PC-3 (cell line): ENCODE data around the gene TRIP11. TPM values are rescaled to one million over a fixed set of nuclear protein-coding genes. Genes with fewer than 3 reads are reported as not detected.

Experiments
- ATAC-seq: fragments of 200-7000 bp; cut with Tn5 transposase; 2 replicates; pipeline ENCODE4 v1.9.1; 2020; ENCODE audit warnings: mild to moderate bottlenecking, moderate library complexity
- BruUV-seq: library from RNA; stranded (reverse); fragments of 400-500 nt; replicated peaks from 2 replicates; lab custom pipeline; 2021; lab: Mats Ljungman, UMichigan
- CTCF ChIA-PET: fragments of 300-600 bp; sonication (Branson Sonifier 250); formaldehyde crosslinking; loops from one replicate; lab custom pipeline; 2022; ENCODE audit warnings: antibody characterized with exemption; lab: Charles Lee
- POLR2A ChIA-PET: fragments of 300-600 bp; sonication (Branson Sonifier 250); formaldehyde crosslinking; loops from one replicate; lab custom pipeline; 2022; ENCODE audit warnings: antibody characterized with exemption; ENCODE audit not compliant: unreplicated experiment; lab: Charles Lee
- DNase-seq: peaks from one replicate; pipeline ENCODE4 v3.0.0-alpha.2; 2015
- H2AFZ ChIP-seq: fragments of 300-600 bp; sonication (generic); 2 replicates; pipeline ENCODE4 v1.6.0; 2016; ENCODE audit warnings: antibody characterized with exemption, low read length
- H3F3A ChIP-seq: fragments of 300-600 bp; sonication (generic); one replicate; pipeline ENCODE4 v1.6.0; 2017; ENCODE audit warnings: antibody characterized with exemption, low read length, control low read depth, mild to moderate bottlenecking; ENCODE audit not compliant: unreplicated experiment
- H3K27ac ChIP-seq: fragments of 300-600 bp; sonication (generic); 2 replicates; pipeline ENCODE4 v1.5.1; 2016; ENCODE audit warnings: mild to moderate bottlenecking, low read length
- H3K27me3 ChIP-seq: fragments of 300-600 bp; sonication (generic); 2 replicates; pipeline ENCODE4 v1.6.1; 2016; ENCODE audit warnings: low read length, mixed read lengths
- H3K36me3 ChIP-seq: fragments of 300-600 bp; sonication (generic); 2 replicates; pipeline ENCODE4 v1.6.1; 2016; ENCODE audit warnings: low read depth, mixed run types, low read length, mixed read lengths
- H3K4me1 ChIP-seq: fragments of 300-600 bp; sonication (generic); 2 replicates; pipeline ENCODE4 v1.5.1; 2016; ENCODE audit warnings: low read length; ENCODE audit not compliant: insufficient read depth
- H3K4me2 ChIP-seq: fragments of 300-600 bp; sonication (generic); 2 replicates; pipeline ENCODE4 v1.6.0; 2016; ENCODE audit warnings: low read length
- H3K4me3 ChIP-seq: fragments of 300-600 bp; sonication (generic); 2 replicates; pipeline ENCODE4 v1.5.1; 2016; ENCODE audit warnings: mild to moderate bottlenecking, low read length, mixed read lengths
- H3K79me2 ChIP-seq: fragments of 300-600 bp; sonication (generic); 2 replicates; pipeline ENCODE4 v1.6.1; 2017; ENCODE audit warnings: low read length, mixed read lengths
- H3K9ac ChIP-seq: fragments of 300-600 bp; sonication (generic); 2 replicates; pipeline ENCODE4 v1.6.0; 2016; ENCODE audit warnings: mild to moderate bottlenecking, low read length
- H3K9me2 ChIP-seq: fragments of 300-600 bp; sonication (generic); replicated peaks from 2 replicates; pipeline ENCODE4 v1.6.1; 2016; ENCODE audit warnings: mixed run types, low read length, mixed read lengths
- H3K9me3 ChIP-seq: fragments of 300-600 bp; sonication (generic); 2 replicates; pipeline ENCODE4 v1.6.1; 2016; ENCODE audit warnings: low read length, mixed read lengths
- H4K20me1 ChIP-seq: fragments of 300-600 bp; sonication (generic); 2 replicates; pipeline ENCODE4 v1.6.1; 2016; ENCODE audit warnings: low read length, mixed read lengths
- EZH2 ChIP-seq: fragments of 300-600 bp; sonication (generic); IDR thresholded peaks from one replicate; pipeline ENCODE4 v1.6.1; 2017; ENCODE audit warnings: antibody characterized with exemption, mild to moderate bottlenecking, low read length; ENCODE audit not compliant: unreplicated experiment
- EZH2phosphoT487 ChIP-seq: fragments of 300-600 bp; sonication (generic); IDR thresholded peaks from 2 replicates; pipeline ENCODE4 v1.6.1; 2018; ENCODE audit warnings: mild to moderate bottlenecking, antibody characterized with exemption, low read length, borderline replicate concordance
- intact Hi-C: fragments of 100-400 bp; cut with micrococcal nuclease; formaldehyde crosslinking; loops from 2 replicates; pipeline ENCODE4 v1.9.0; 2023
- total RNA-seq: library from RNA; depleted of rRNA; stranded (reverse); fragments of >200 nt; gene quantifications from 2 replicates; pipeline ENCODE4 v1.2.3, GENCODE V29; 2014
- TF ChIP-seq, protein P1 (sequence below): fragments of 300-600 bp; sonication (generic); conservative IDR thresholded peaks from 2 replicates; pipeline ENCODE4 v1.5.1; 2017; ENCODE audit warnings: antibody characterized with exemption, low read depth, mild to moderate bottlenecking, low read length

The TRIP11 gene
- total RNA-seq, 1 experiment from 2014 or later, result 14.3 TPM

DNA sequence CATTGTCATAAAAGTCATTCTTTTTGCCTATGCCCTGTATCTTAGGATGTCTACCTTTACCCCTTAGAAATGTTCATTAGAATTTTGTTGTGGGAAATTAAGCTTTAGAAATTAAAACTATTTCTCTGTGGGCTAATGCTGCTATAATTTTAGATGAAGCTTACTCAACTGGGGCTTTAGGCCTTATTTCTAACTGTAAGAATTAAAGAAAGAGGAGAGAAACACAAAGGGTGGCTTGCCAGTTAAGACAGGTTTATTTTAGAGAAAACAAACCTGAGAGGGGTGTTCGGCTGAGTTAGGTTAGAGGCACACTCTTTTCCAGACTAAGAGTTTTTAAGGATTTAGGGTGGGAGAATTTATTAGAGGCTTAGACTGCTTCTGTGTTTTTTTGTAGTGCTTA, 6.4 kb downstream of the TRIP11 start:
- Histone ChIP-seq H2AFZ (no peak overlapping the region), H3K27ac (no peak overlapping the region), H3K79me2 (peaks cover 41% of the 10 kb centered on the region), H3K9me3 (no peaks in the 10 kb centered on the region), H3K36me3 (0 out of 2 replicates have a peak, but pooled peaks cover 2% of the 10 kb centered on the region), H3K9me2 (no peaks in the 10 kb centered on the region), H3K27me3 (no peaks in the 10 kb centered on the region), H3K9ac (no peak overlapping the region), H4K20me1 (peaks cover 8% of the 10 kb centered on the region; the same call in 1 of the 2 replicates), H3K4me1 (peaks cover 9% of the 10 kb centered on the region; the same call in 1 of the 2 replicates), H3K4me2 (no peak overlapping the region), H3F3A (no peaks in the 10 kb centered on the region), H3K4me3 (no peak overlapping the region)
- intact Hi-C loops, result no loop called here
- POLR2A ChIA-PET, result no interaction called here
- TF ChIP-seq EZH2phosphoT487 (no peak), EZH2 (no peak)
- TF ChIP-seq, protein P1, sequence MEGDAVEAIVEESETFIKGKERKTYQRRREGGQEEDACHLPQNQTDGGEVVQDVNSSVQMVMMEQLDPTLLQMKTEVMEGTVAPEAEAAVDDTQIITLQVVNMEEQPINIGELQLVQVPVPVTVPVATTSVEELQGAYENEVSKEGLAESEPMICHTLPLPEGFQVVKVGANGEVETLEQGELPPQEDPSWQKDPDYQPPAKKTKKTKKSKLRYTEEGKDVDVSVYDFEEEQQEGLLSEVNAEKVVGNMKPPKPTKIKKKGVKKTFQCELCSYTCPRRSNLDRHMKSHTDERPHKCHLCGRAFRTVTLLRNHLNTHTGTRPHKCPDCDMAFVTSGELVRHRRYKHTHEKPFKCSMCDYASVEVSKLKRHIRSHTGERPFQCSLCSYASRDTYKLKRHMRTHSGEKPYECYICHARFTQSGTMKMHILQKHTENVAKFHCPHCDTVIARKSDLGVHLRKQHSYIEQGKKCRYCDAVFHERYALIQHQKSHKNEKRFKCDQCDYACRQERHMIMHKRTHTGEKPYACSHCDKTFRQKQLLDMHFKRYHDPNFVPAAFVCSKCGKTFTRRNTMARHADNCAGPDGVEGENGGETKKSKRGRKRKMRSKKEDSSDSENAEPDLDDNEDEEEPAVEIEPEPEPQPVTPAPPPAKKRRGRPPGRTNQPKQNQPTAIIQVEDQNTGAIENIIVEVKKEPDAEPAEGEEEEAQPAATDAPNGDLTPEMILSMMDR, result no peak
- BruUV-seq, result no TSS peak
- CTCF ChIA-PET, result no interaction called here
- ATAC-seq (no peak), DNase-seq (no peak)

DNA sequence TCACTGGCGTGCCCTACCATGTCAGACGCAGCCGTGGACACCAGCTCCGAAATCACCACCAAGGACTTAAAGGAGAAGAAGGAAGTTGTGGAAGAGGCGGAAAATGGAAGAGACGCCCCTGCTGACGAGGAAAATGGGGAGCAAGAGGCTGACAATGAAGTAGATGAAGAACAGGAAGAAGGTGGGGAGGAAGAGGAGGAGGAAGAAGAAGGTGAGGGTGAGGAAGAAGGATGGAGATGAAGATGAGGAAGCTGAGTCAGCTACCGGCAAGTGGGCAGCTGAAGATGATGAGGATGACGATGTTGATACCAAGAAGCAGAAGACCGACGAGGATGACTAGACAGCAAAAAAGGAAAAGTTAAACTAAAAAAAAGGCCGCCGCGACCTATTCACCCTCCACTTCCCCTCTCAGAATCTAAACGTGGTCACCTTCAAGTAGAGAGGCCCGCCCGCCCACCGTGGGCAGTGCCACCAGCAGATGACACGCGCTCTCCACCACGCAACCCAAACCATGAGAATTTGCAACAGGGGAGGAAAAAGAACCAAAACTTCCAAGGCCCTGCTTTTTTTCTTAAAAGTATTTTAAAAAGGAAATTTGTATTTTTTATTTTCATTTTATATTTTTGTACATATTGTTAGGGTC, 13.2 kb downstream of the TRIP11 start:
- BruUV-seq, result no TSS peak
- no peak for TF ChIP-seq EZH2phosphoT487
- TF ChIP-seq EZH2, result no peak
- TF ChIP-seq, protein P1, result no peak
- Histone ChIP-seq H3K27me3 (no peaks in the 10 kb centered on the region), H3K9ac (no peak overlapping the region), H3K4me3 (no peak overlapping the region), H3K27ac (no peak overlapping the region), H4K20me1 (no peaks in the 10 kb centered on the region), H3K79me2 (no peaks in the 10 kb centered on the region), H3K9me2 (no peaks in the 10 kb centered on the region), H3F3A (no peaks in the 10 kb centered on the region), H3K4me2 (no peak overlapping the region), H3K36me3 (peaks cover 14% of the 10 kb centered on the region; the same call in 1 of the 2 replicates), H2AFZ (no peak overlapping the region), H3K4me1 (no peaks in the 10 kb centered on the region), H3K9me3 (no peaks in the 10 kb centered on the region)
- POLR2A ChIA-PET, result no interaction called here
- intact Hi-C loops, result no loop called here
- CTCF ChIA-PET, result no interaction called here
- DNase-seq (no peak), ATAC-seq (no peak)

DNA sequence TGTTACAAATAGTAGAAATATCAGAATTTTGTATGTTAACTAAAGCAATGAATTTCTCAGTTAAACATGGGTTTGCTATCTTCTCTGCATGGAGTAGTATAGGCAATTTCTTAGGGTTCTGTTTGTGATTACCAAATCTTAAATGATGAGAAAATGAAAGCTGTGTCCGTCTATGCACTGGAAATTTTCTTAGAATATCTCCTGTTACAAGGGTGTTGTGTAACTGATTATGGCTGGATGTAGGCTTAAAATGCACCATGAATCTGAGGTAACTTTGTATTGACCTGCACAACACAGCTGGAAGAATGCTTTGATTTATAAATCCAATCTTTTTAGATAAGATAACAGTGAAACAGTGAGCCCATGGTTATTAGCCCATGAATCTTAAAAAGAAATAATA, 17.8 kb downstream of the TRIP11 start:
- H3K9me2 ChIP-seq, result no peaks in the 10 kb centered on the region
- no peaks in the 10 kb centered on the region for H3K9me3 ChIP-seq
- BruUV-seq, result no TSS peak
- no peaks in the 10 kb centered on the region for H4K20me1 ChIP-seq
- POLR2A ChIA-PET, result no interaction called here
- H3K79me2 ChIP-seq, result no peaks in the 10 kb centered on the region
- no peak for DNase-seq
- H3K36me3 ChIP-seq, result peaks cover 16% of the 10 kb centered on the region; the same call in 1 of the 2 replicates
- TF ChIP-seq EZH2phosphoT487, result no peak
- H3K27me3 ChIP-seq, result no peaks in the 10 kb centered on the region
- CTCF ChIA-PET, result no interaction called here
- no peak overlapping the region for H3K4me2 ChIP-seq
- H3K4me1 ChIP-seq, result no peaks in the 10 kb centered on the region
- intact Hi-C loops, result no loop called here
- ATAC-seq, result no peak
- H3K27ac ChIP-seq, result no peak overlapping the region
- no peaks in the 10 kb centered on the region for H3F3A ChIP-seq
- no peak overlapping the region for H3K4me3 ChIP-seq
- H2AFZ ChIP-seq, result no peak overlapping the region
- H3K9ac ChIP-seq, result no peak overlapping the region
